Lung (tissue), 12 donors: ENCODE measurements around the gene TWIST1. TPM values are rescaled to one million over a fixed set of nuclear protein-coding genes. Genes with fewer than 3 reads are reported as not detected.

Experiments
- ATAC-seq: fragments of 200-7000 bp; cut with Tn5 transposase; one replicate; pipeline ENCODE4 v1.9.1; 2020; ENCODE audit warnings: moderate number of reproducible peaks; ENCODE audit not compliant: insufficient read depth, low FRiP score
- DNase-seq, 3 donors: peaks; one replicate each; pipeline ENCODE4 v3.0.0-alpha.2; 2013 to 2017
- H3K27ac ChIP-seq, 2 donors: one replicate each; pipeline ENCODE4 v1.5.1; 2013; ENCODE audit warnings: mild to moderate bottlenecking in 2 of 2, moderate library complexity in 2 of 2, control low read depth in 1 of 2, inconsistent platforms in 1 of 2, low read depth in 1 of 2, low read length in 1 of 2
- H3K27me3 ChIP-seq, 3 donors: one replicate each; pipeline ENCODE4 v1.5.1; 2013; ENCODE audit warnings: low read length in 2 of 3; ENCODE audit not compliant: control insufficient read depth in 3 of 3, insufficient read depth in 3 of 3
- H3K36me3 ChIP-seq, 4 donors: one replicate each; pipeline ENCODE4 v1.5.1; 2013; ENCODE audit warnings: low read length in 4 of 4, mild to moderate bottlenecking in 1 of 4, moderate library complexity in 1 of 4; ENCODE audit not compliant: control insufficient read depth in 4 of 4, insufficient read depth in 4 of 4
- H3K4me1 ChIP-seq, 5 donors: one replicate each; pipeline ENCODE4 v1.5.1; 2013; ENCODE audit warnings: low read length in 5 of 5, mild to moderate bottlenecking in 2 of 5, moderate library complexity in 1 of 5; ENCODE audit not compliant: control insufficient read depth in 5 of 5, insufficient read depth in 5 of 5
- H3K4me3 ChIP-seq: one replicate; pipeline ENCODE4 v1.5.1; 2013; ENCODE audit warnings: mild to moderate bottlenecking, control low read depth, moderate library complexity
- H3K9ac ChIP-seq, 2 donors: one replicate each; pipeline ENCODE4 v1.5.1; 2013; ENCODE audit warnings: low read length in 2 of 2, control low read depth in 1 of 2; ENCODE audit not compliant: insufficient read depth in 1 of 2
- H3K9me3 ChIP-seq, 4 donors: one replicate each; pipeline ENCODE4 v1.5.1; 2013; ENCODE audit warnings: low read length in 3 of 4, mild to moderate bottlenecking in 1 of 4, moderate library complexity in 1 of 4; ENCODE audit not compliant: control insufficient read depth in 4 of 4, insufficient read depth in 3 of 4
- CTCF ChIP-seq: IDR thresholded peaks from 2 replicates; pipeline ENCODE4 v1.5.1; 2012; ENCODE audit warnings: mild to moderate bottlenecking; ENCODE audit errors: control extremely low read depth, extremely low read depth
- WGBS, 2 donors: extraction: QIAGEN DNeasy Blood & Tissue Kit; methylation state at CpG; one replicate each; pipeline ENCODE4 v1.1.7; 2013; 5-methylcytosine and 5-hydroxymethylcytosine counted together
- polyA plus RNA-seq, 2 donors: library from polyadenylated mRNA; stranded (reverse); fragments of 200-250 nt; gene quantifications; one replicate each; pipeline ENCODE4 v1.2.1, GENCODE V29; 2013
- total RNA-seq, 2 donors: library from RNA; depleted of rRNA in 1 of 2; stranded (reverse); fragments of >200 nt in 1 of 2; gene quantifications; one replicate each; pipeline ENCODE4 v1.2.1, GENCODE V29; 2014 to 2021
- donor health status: control.
- donor health status: control.
- donor health status: Bipolar disorder and iron deficiency.
- donor health status: healthy.
- donor health status: DM: yes; HTN: yes; CAD: no.

The TWIST1 gene
- total and polyA plus RNA-seq, 4 donors, result 0.27 to 0.77 (median 0.65) TPM

DNA sequence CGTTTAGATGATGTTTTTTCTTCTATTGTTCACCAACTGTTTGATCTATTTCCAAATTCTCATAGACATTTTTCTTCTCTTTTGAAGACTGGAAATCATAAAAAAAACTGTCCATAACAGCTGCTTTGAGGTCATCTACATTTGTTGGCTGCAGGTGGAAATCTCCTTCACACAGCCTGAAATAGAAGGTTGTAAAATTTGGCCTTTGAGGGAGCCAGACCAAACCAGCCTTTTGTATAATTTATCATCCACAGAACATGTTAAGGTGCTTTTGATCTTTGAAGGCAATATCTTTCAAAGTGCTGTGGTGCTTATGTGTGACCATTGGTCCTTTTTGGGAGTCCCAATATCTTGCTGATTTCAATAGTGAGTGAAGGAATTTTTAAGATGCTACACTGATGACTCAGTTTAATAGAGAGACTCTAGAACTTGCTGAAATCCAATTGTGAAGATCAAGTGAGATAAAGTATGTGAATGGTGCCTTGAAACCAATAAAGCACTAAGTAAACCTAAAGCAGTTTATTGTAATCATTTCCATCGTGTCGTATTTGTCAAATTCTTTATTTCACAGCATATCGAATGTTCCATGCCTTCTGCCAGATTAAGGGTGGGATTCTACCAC is 22.4 kb upstream of the TWIST1 start:
- Histone ChIP-seq H3K9me3 (peaks cover 0 to 6% (median 0%) of the 10 kb centered on the region in 4 donors), H3K4me3 (no peak overlapping the region), H3K36me3 (no peaks in the 10 kb centered on the region), H3K27me3 (peaks cover under 1 to 49% (median 32%) of the 10 kb centered on the region in 3 donors), H3K4me1 (peaks cover 0 to 6% (median 0%) of the 10 kb centered on the region in 5 donors), H3K27ac (no peak overlapping the region), H3K9ac (no peak overlapping the region)
- DNase-seq (no peak), ATAC-seq (no peak)
- no peak for TF ChIP-seq CTCF
- WGBS, 2 donors, result 82 to 88% methylated on average over 4 of the region's 4 CpGs

DNA sequence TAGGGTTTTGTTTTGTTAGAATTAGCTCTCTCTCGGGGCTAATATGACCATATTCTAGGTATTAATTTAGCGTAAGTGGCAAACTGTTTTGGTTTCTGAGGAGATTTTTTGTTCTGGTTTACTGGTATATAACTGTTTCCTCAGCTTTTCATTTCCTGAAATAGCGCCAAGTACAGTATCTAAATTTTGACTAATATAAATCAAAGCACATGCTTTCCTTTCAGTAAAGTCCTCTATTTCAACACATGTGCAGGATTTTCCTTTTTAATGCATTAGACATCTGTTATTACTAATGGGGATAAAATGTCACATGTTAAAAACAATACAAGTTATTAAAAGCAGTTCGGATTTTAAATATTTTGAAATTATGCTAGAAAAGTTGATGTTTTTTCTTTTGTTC is 16.4 kb upstream of the TWIST1 start:
- Histone ChIP-seq H3K9ac (no peak overlapping the region), H3K4me3 (no peak overlapping the region), H3K27ac (no peak overlapping the region), H3K36me3 (no peaks in the 10 kb centered on the region), H3K27me3 (peaks cover 3 to 8% (median 8%) of the 10 kb centered on the region in 3 donors), H3K4me1 (no peaks in the 10 kb centered on the region), H3K9me3 (no peaks in the 10 kb centered on the region)
- no peak for ATAC-seq
- no peak for DNase-seq
- TF ChIP-seq CTCF, result no peak
- WGBS, 2 donors, result 64 to 68% methylated on average over 4 of the region's 4 CpGs

GRCh38 chr7:19133390-19133789 is 16.0 kb upstream of the TWIST1 start:
- Histone ChIP-seq H3K9me3 (no peaks in the 10 kb centered on the region), H3K4me3 (no peak overlapping the region), H3K9ac (no peak overlapping the region), H3K27me3 (peaks cover 3 to 8% (median 8%) of the 10 kb centered on the region in 3 donors), H3K27ac (no peak overlapping the region), H3K36me3 (no peaks in the 10 kb centered on the region), H3K4me1 (no peaks in the 10 kb centered on the region)
- DNase-seq (no peak), ATAC-seq (no peak)
- 73 to 84% methylated on average over 4 of the region's 4 CpGs for WGBS, 2 donors
- TF ChIP-seq CTCF, result no peak

DNA sequence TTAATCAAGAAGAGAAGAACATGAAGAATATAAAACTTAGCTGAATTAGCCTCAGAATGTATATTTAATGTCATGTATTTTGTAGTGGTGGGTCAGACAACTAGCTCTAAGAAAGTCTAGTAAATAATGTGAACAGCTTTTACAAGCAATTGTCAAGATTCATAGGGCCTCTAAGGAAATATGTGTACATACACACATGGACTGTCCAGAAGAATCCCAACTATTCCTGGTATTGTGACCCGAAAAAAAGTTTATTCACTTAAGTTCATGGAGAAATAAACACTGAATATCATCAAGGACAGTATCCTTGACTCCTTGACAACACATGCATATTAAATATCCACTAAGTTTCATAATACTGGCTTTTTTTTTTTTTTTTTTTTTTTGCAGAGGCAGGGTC is 11.4 kb upstream of the TWIST1 start:
- ATAC-seq (no peak), DNase-seq (no peak)
- Histone ChIP-seq H3K4me3 (no peak overlapping the region), H3K27ac (no peak overlapping the region), H3K36me3 (no peaks in the 10 kb centered on the region), H3K4me1 (no peaks in the 10 kb centered on the region), H3K27me3 (peaks cover 3 to 12% (median 5%) of the 10 kb centered on the region in 3 donors), H3K9me3 (no peaks in the 10 kb centered on the region), H3K9ac (no peak overlapping the region)
- WGBS, 2 donors, result 58 to 90% methylated on average over 1 of the region's 1 CpG
- no peak for TF ChIP-seq CTCF
